Stimulated activated CD4-positive, alpha-beta T cell treated with anti-CD3 and anti-CD28 coated beads, TNF-alpha, amount 100 ng/mL, for 24 hours (primary cell): ENCODE data around the gene CLDN20.
"Not testable (repeated sequence)": the region's sequence is repeated elsewhere in the genome, so short reads cannot be mapped to it uniquely, and the experiment has no call there.

ENCODE experiments used
- DNase-seq, 3 experiments: peaks; one replicate each; pipeline ENCODE4 v3.0.0-alpha.2; 2020; ENCODE audit warnings: low read depth in 3 of 3

Gene CLDN20

DNA sequence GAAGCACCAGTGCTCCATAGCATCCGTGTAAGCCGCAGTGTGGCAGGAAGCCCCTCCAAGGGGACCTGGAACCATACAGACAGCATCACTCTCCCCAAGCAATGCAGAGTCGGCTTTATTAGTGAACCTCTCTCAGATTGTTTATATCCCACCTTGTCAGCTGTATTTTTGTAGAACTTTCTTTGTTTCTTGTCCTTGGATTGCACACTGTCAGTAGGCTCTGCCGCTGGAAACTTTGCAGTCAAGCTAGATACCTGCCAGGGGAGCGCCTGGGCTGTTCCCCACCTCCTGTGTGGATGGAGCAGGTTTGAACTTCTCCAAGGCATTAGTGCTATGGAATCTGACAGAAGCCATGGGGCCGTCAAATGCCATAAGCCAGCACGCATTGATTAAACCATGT is 18.6 kb upstream of the CLDN20 start:
- no peak for DNase-seq

GRCh38 chr6:155245831-155246230 is 18.0 kb upstream of the CLDN20 start:
- DNase-seq: no peak

DNA sequence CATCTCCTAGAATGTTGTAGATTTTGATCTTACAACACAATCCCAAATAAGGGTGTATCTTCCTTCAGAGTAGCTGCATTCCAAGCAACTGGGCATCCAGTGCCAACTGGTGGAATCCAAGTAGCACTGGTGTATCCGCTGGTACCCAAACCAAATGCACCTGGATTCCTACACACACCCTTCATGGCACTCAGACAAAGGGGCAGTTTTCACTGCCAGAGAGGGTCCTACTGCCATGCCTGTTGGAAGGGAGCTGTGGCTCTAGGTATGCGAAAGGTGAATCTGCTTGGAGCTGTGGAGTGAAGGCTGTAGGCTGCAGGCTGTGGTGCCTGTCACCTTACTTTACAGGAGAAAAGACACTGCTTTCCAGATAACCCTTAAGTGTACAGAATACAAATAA is 17.0 kb upstream of the CLDN20 start:
- no peak for DNase-seq

- DNase-seq: no peak
Measured at GRCh38 chr6:155247618-155248007, 16.2 kb upstream of the CLDN20 start.

GRCh38 chr6:155248008-155249001 is 15.5 kb upstream of the CLDN20 start:
- no peak for DNase-seq

GRCh38 chr6:155250701-155251381 is 13.0 kb upstream of the CLDN20 start:
- no peak for DNase-seq

- no peak for DNase-seq
Measured at GRCh38 chr6:155252581-155252980, 11.2 kb upstream of the CLDN20 start.

DNA sequence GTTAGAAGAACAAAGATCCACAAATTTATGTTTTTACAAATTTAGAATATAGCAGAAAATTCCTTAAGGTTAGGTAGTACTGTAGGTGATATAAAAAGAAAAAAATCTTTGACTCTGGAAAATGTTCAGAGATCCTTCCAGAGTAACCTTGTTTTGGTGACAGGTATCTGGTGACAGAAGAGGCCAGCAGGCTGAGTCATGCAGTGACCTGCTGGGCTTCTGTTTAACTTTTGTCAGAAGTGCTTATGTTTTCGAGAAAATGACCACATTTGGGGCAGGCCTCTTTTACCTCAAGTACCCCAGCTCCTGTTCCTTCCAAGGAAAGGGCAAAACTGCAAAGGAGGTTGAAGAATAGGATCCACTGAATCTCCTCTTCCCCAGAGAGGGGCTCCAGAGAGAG is 10.5 kb upstream of the CLDN20 start:
- no peak for DNase-seq

- no peak for DNase-seq
Measured at GRCh38 chr6:155254139-155254538, 9.7 kb upstream of the CLDN20 start.

DNA sequence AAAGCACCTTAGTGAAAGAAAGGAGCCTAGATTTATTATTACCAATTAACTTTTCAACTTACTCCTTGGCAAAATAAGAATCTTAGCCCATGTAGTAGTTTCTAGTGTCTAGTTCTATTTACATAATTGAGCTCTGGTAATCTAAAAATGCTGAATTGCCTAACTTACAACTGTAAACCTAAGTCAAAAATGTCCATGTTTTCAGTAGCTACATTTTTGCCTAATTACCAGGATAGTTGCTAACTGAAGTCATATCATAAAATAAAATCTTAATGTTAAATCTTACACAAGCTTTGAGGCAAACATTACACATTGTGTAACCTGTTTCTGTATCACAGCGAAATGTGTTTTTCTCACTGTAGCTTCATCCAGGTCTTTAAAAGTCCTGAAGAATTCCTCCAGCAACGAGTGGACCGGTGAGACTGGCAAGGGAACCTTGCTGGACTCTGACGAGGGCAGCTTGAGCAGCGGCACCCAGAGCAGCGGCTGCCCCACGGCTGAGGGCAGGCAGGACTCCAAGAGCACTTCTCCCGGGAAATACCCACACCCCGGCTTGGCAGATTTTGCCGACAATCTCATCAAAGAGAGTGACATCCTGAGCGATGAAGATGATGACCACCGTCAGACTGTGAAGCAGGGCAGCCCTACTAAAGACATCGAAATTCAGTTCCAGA is 7.6 kb upstream of the CLDN20 start:
- no peak for DNase-seq

DNA sequence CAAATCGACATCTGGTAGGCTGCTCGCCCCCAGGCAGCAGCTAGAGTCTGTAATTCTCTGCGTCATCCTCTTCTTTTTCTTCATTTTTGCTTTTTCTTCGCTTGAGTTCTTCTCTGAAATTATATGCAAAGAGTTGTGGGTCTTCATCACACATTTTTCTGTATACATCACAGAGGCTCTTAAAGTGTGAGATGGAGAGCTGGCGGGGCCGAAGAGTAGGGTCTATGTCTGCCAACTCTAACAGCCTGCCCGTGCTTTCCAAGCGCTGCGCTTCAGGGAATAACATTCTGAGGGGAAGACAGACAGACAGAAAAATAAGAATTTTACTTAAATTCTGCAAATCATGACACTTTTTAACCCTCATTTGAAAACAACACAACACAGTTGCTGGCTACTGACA is 6.0 kb upstream of the CLDN20 start:
- no peak for DNase-seq

DNA sequence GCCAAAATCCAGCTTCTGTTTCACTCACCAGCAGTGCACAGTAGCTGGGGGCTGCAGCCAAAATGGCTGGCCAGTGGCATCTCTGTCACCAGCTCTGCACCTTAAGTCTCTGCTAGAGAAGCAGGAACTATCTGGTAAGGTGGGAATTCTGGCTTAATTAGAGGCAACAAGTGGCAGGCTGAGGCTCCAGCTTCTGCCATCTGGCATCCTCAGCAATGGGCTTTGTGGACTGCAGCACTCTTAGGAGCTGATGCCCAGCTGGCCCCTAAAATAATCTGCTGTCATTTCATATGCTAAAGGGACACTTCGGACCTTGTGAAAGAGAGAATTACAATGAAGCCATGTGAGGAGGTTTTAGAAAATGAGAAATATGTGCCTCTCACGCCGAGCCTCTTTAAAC is 4.6 kb upstream of the CLDN20 start:
- no peak for DNase-seq

- DNase-seq: no peak
Measured at GRCh38 chr6:155259897-155260296, 3.9 kb upstream of the CLDN20 start.

GRCh38 chr6:155260686-155261085 is 3.1 kb upstream of the CLDN20 start:
- no peak for DNase-seq

- no peak for DNase-seq
Measured at GRCh38 chr6:155261111-155261900, 2.5 kb upstream of the CLDN20 start.

- no peak for DNase-seq
Measured at GRCh38 chr6:155262655-155263054, 1.2 kb upstream of the CLDN20 start.

- DNase-seq: no peak
Measured at GRCh38 chr6:155264693-155265320, 994 bp downstream of the CLDN20 start.

GRCh38 chr6:155265843-155266535 is 2.2 kb downstream of the CLDN20 start:
- no peak for DNase-seq

DNA sequence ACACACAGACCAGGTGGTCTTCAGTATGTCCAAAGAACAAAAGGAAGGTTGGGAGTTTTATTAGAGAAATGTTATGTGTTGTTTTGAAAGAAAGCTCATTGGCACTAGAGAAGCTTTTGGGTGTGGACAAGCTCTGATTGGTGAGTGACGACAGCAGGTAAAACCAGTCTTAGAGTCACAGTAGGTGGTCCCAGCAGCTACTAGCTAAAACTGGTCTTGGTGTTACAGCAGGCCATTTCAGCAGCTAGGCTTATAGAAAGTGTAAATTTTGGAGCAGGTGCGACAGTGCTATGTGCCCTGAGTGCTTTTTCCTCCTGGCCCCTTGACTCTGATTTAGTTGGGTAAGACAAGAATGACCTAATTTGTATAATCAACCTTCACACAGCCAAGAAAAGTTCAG is 3.6 kb downstream of the CLDN20 start:
- DNase-seq: no peak

DNA sequence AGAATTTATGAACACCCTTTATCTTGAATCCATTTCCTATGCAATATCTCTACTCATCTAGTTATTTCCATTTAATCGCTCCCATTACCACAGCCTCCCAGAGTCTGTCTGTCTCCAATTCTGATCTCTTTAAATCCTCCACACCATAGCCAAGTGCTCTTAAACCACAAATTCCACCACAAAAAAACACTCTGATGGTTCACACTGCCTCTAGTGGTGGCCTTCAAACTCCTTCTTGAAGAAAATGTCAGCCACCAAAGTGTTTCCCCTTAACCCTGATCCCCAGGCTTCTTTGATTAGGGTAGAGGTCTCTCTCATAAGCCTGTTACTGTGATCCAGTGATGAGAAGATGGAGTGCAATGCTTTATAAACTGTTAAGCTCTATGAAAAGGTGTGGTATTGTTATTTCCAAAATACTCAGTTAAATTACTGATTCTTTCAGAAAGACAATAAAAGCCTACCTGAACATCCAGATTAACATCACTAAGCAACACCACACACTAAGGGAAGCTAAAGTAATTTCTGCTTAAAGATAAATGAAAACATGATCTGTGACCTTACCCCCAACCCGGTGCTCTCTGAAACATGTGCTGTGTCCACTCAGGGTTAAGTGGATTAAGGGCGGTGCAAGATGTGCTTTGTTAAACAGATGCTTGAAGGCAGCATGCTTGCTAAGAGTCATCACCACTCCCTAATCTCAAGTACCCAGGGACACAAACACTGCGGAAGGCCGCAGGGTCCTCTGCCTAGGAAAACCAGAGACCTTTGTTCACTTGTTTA is 4.5 kb downstream of the CLDN20 start:
- DNase-seq: not testable (repeated sequence)
